Muscle of leg (tissue), 11 donors: ENCODE results near the gene HDLBP. TPM values are rescaled to one million over a fixed set of nuclear protein-coding genes. Genes with fewer than 3 reads are reported as not detected.

Experiments used
- DNase-seq: peaks from one replicate; pipeline ENCODE4 v3.0.0; 2013
- H3K27ac ChIP-seq: one replicate; pipeline ENCODE4 v1.5.1; 2013; ENCODE audit warnings: mild to moderate bottlenecking, low read length, control low read depth
- H3K27me3 ChIP-seq: one replicate; pipeline ENCODE4 v1.6.1; 2013; ENCODE audit warnings: low read length; ENCODE audit not compliant: control insufficient read depth, insufficient read depth
- H3K36me3 ChIP-seq: one replicate; pipeline ENCODE4 v1.6.1; 2013; ENCODE audit warnings: low read length; ENCODE audit not compliant: control insufficient read depth, insufficient read depth
- H3K4me1 ChIP-seq: one replicate; pipeline ENCODE4 v1.6.1; 2013; ENCODE audit warnings: low read length; ENCODE audit not compliant: control insufficient read depth, insufficient read depth
- H3K4me3 ChIP-seq: one replicate; pipeline ENCODE4 v1.5.1; 2013; ENCODE audit warnings: low read length, control low read depth
- H3K9me3 ChIP-seq: replicated peaks from 2 replicates; pipeline ENCODE4 v1.6.1; 2013; ENCODE audit warnings: low read depth, low read length; ENCODE audit not compliant: control insufficient read depth
- WGBS: methylation state at CpG from one replicate; pipeline ENCODE4 v1.1.5; 2013; ENCODE audit warnings: missing lambda C conversion rate; ENCODE audit not compliant: insufficient coverage; 5-methylcytosine and 5-hydroxymethylcytosine counted together
- polyA plus RNA-seq, 8 donors: library from polyadenylated mRNA; unstranded; fragments of 120-200 nt; gene quantifications; one replicate each; pipeline versions ENCODE4 v1.2.1 to v1.2.3, GENCODE V29; 2013; ENCODE audit warnings: inconsistent platforms in 1 of 8, low replicate concordance in 1 of 8; ENCODE audit not compliant: insufficient read length in 8 of 8, insufficient read depth in 1 of 8
- total RNA-seq: library from RNA; stranded (reverse); fragments of 120-200 nt; gene quantifications from one replicate; pipeline ENCODE4 v1.2.4, GENCODE V29; 2013

Gene HDLBP
- total and polyA plus RNA-seq, 9 donors, result 331 to 470 (median 404) TPM

- 84% methylated on average over 19 of the region's 21 CpGs for WGBS
- no peaks in the 10 kb centered on the region for H3K4me1 ChIP-seq
- peaks cover 95% of the 10 kb centered on the region for H3K36me3 ChIP-seq
- no peak overlapping the region for H3K4me3 ChIP-seq
- no peaks in the 10 kb centered on the region for H3K9me3 ChIP-seq
- no peaks in the 10 kb centered on the region for H3K27me3 ChIP-seq
- no peak overlapping the region for H3K27ac ChIP-seq
- no peak for DNase-seq
These were observed 81.2 kb downstream of the HDLBP start for GRCh38 chr2:241234066-241234790.

- no peak overlapping the region for H3K27ac ChIP-seq
- H3K9me3 ChIP-seq, result no peaks in the 10 kb centered on the region
- no peaks in the 10 kb centered on the region for H3K4me1 ChIP-seq
- no peak for DNase-seq
- H3K36me3 ChIP-seq, result peaks cover 96% of the 10 kb centered on the region
- H3K27me3 ChIP-seq, result no peaks in the 10 kb centered on the region
- 77% methylated on average over 8 of the region's 13 CpGs for WGBS
- no peak overlapping the region for H3K4me3 ChIP-seq
These were observed 82.5 kb downstream of the HDLBP start for GRCh38 chr2:241232736-241233575.

GRCh38 chr2:241230435-241230834, 85.0 kb downstream of the HDLBP start:
- H3K27me3 ChIP-seq, result no peaks in the 10 kb centered on the region
- 94% methylated on average over 14 of the region's 19 CpGs for WGBS
- no peak overlapping the region for H3K4me3 ChIP-seq
- no peaks in the 10 kb centered on the region for H3K9me3 ChIP-seq
- no peak for DNase-seq
- peaks cover 90% of the 10 kb centered on the region for H3K36me3 ChIP-seq
- H3K27ac ChIP-seq, result no peak overlapping the region
- no peaks in the 10 kb centered on the region for H3K4me1 ChIP-seq

GRCh38 chr2:241229563-241230401, 85.7 kb downstream of the HDLBP start:
- DNase-seq, result no peak
- Histone ChIP-seq H3K4me3 (no peak overlapping the region), H3K27ac (no peak overlapping the region), H3K27me3 (no peaks in the 10 kb centered on the region), H3K36me3 (peaks cover 90% of the 10 kb centered on the region), H3K9me3 (no peaks in the 10 kb centered on the region), H3K4me1 (peaks cover 5% of the 10 kb centered on the region)
- 89% methylated on average over 22 of the region's 29 CpGs for WGBS

GRCh38 chr2:241228860-241229516, 86.5 kb downstream of the HDLBP start:
- 65% methylated on average over 16 of the region's 20 CpGs for WGBS
- no peaks in the 10 kb centered on the region for H3K9me3 ChIP-seq
- H3K27me3 ChIP-seq, result no peaks in the 10 kb centered on the region
- peaks cover 82% of the 10 kb centered on the region for H3K36me3 ChIP-seq
- H3K4me1 ChIP-seq, result peaks cover 13% of the 10 kb centered on the region
- no peak overlapping the region for H3K27ac ChIP-seq
- DNase-seq, result no peak
- H3K4me3 ChIP-seq, result no peak overlapping the region

- Histone ChIP-seq H3K4me1 (peaks cover 19% of the 10 kb centered on the region), H3K9me3 (no peaks in the 10 kb centered on the region), H3K27me3 (no peaks in the 10 kb centered on the region), H3K4me3 (no peak overlapping the region), H3K27ac (no peak overlapping the region), H3K36me3 (peaks cover 74% of the 10 kb centered on the region)
- no peak for DNase-seq
- 83% methylated on average over 16 of the region's 26 CpGs for WGBS
These were observed 87.2 kb downstream of the HDLBP start for GRCh38 chr2:241228081-241228859.

- Histone ChIP-seq H3K27ac (no peak overlapping the region), H3K27me3 (no peaks in the 10 kb centered on the region), H3K9me3 (no peaks in the 10 kb centered on the region), H3K4me1 (peaks cover 19% of the 10 kb centered on the region), H3K4me3 (no peak overlapping the region), H3K36me3 (peaks cover 68% of the 10 kb centered on the region)
- no peak for DNase-seq
- WGBS, result 77% methylated on average over 6 of the region's 8 CpGs
These were observed 87.9 kb downstream of the HDLBP start for GRCh38 chr2:241227594-241227993.

- Histone ChIP-seq H3K36me3 (peaks cover 63% of the 10 kb centered on the region), H3K9me3 (no peaks in the 10 kb centered on the region), H3K4me3 (no peak overlapping the region), H3K27ac (no peak overlapping the region), H3K27me3 (no peaks in the 10 kb centered on the region), H3K4me1 (peaks cover 19% of the 10 kb centered on the region)
- no peak for DNase-seq
- 59% methylated on average over 10 of the region's 19 CpGs for WGBS
These were observed 88.5 kb downstream of the HDLBP start for GRCh38 chr2:241226723-241227572.
